ENCODE data around the gene LARP6.

GRCh38 chr15:70845602-70846360, 8.2 kb downstream of the LARP6 start:
- TF ChIP-seq CTCF (IDR thresholded peaks at IDR 0.05) (no peak), POLR2A (IDR thresholded peaks at IDR 0.05) (no peak), EP300 (IDR thresholded peaks at IDR 0.05) (no peak)

Measured in stomach (tissue), 4 donors.